GM12878 (cell line): ENCODE measurements around the gene USP47. TPM values are rescaled to one million over a fixed set of nuclear protein-coding genes. Genes with fewer than 3 reads are reported as not detected.

Source experiments
- ATAC-seq: fragments of 200-7000 bp; cut with Tn5 transposase; 3 replicates; pipeline ENCODE4 v1.9.1; 2020; ENCODE audit warnings: mild to moderate bottlenecking, moderate library complexity
- BruUV-seq: library from RNA; stranded (reverse); fragments of 400-500 nt; replicated peaks from 2 replicates; lab custom pipeline; 2021; lab: Mats Ljungman, UMichigan
- CTCF ChIA-PET: fragments of 300-600 bp; sonication (Branson Sonifier 250); formaldehyde crosslinking; extraction: SDS; loops from one replicate; lab custom pipeline; 2021; ENCODE audit warnings: inconsistent platforms; lab: Yijun Ruan, JAX
- POLR2A ChIA-PET: fragments of 350-600 bp; formaldehyde crosslinking; extraction: SDS; loops from one replicate; lab custom pipeline; 2021; ENCODE audit warnings: inconsistent platforms; lab: Charles Lee
- RAD21 ChIA-PET: fragments of 300-600 bp; sonication (Branson Sonifier 250); formaldehyde crosslinking; loops from one replicate; lab custom pipeline; 2023; ENCODE audit warnings: antibody characterized with exemption; ENCODE audit not compliant: unreplicated experiment; lab: Charles Lee
- SMC1A ChIA-PET: fragments of 300-600 bp; sonication (Branson Sonifier 250); formaldehyde crosslinking; loops from one replicate; lab custom pipeline; 2023; ENCODE audit not compliant: unreplicated experiment, uncharacterized antibody; lab: Charles Lee
- DNase-seq: peaks from one replicate; pipeline ENCODE4 v3.0.0-alpha.2; 2011; ENCODE audit warnings: low read depth, low spot score
- FAIRE-seq: peaks from 3 replicates; lab custom pipeline; 2011; peaks lifted over from hg19 to GRCh38; lab: Jason Lieb, UNC
- H2AFZ ChIP-seq: 2 replicates; pipeline ENCODE4 v1.6.0; 2011; ENCODE audit warnings: low read depth, low read length, control low read depth; ENCODE audit not compliant: control insufficient read depth
- H3K27ac ChIP-seq: 2 replicates; pipeline ENCODE4 v1.5.1; 2011; ENCODE audit warnings: control low read depth; ENCODE audit not compliant: control insufficient read depth, insufficient read depth
- H3K27me3 ChIP-seq, 2 experiments: replicated peaks in 1 of 2; 2 replicates each; pipeline versions ENCODE4 v1.6.0 to v1.6.1; 2011; ENCODE audit warnings: low read length in 1 of 2; ENCODE audit not compliant: control insufficient read depth in 2 of 2, insufficient read depth in 2 of 2
- H3K36me3 ChIP-seq, 2 experiments: 2 replicates each; pipeline ENCODE4 v1.5.1; 2011; ENCODE audit warnings: low read length in 1 of 2; ENCODE audit not compliant: control insufficient read depth in 2 of 2, insufficient read depth in 2 of 2
- H3K4me1 ChIP-seq: 2 replicates; pipeline ENCODE4 v1.6.1; 2011; ENCODE audit warnings: mild to moderate bottlenecking, low read length, moderate library complexity, mixed read lengths; ENCODE audit not compliant: control insufficient read depth, insufficient read depth
- H3K4me2 ChIP-seq: 2 replicates; pipeline ENCODE4 v1.6.0; 2011; ENCODE audit warnings: control low read depth; ENCODE audit not compliant: control insufficient read depth, insufficient read depth
- H3K4me3 ChIP-seq: fragments of 200-600 bp; sonication (generic); 2 replicates; pipeline ENCODE4 v1.5.1; 2016
- H3K79me2 ChIP-seq: 2 replicates; pipeline ENCODE4 v1.6.0; 2011; ENCODE audit warnings: low read length; ENCODE audit not compliant: control insufficient read depth, insufficient read depth
- H3K9ac ChIP-seq: 2 replicates; pipeline ENCODE4 v1.8.0; 2011; ENCODE audit warnings: low read length, control low read depth, mixed read lengths; ENCODE audit not compliant: control insufficient read depth, insufficient read depth
- H3K9me3 ChIP-seq: replicated peaks from 3 replicates; pipeline ENCODE4 v1.5.1; 2011; ENCODE audit warnings: mild to moderate bottlenecking, low read length; ENCODE audit not compliant: control insufficient read depth, insufficient read depth
- H4K20me1 ChIP-seq: 2 replicates; pipeline ENCODE4 v1.6.0; 2011; ENCODE audit not compliant: control insufficient read depth, insufficient read depth
- DPF2 ChIP-seq: fragments of 450-650 bp; IDR thresholded peaks from 2 replicates; pipeline ENCODE4 v1.6.1; 2017; ENCODE audit warnings: mild to moderate bottlenecking
- ESRRA ChIP-seq: IDR thresholded peaks from 2 replicates; pipeline ENCODE4 v1.6.1; 2012; ENCODE audit warnings: mild to moderate bottlenecking, low read length, improper control_type of control experiment
- ETV6 ChIP-seq, 2 experiments: fragments of 450-650 bp in 1 of 2; IDR thresholded peaks in 1 of 2; conservative IDR thresholded peaks in 1 of 2; 2 replicates each; pipeline ENCODE4 v1.6.1; 2014; ENCODE audit warnings: antibody characterized with exemption in 1 of 2, borderline replicate concordance in 1 of 2, low read depth in 1 of 2, mild to moderate bottlenecking in 1 of 2, moderate library complexity in 1 of 2
- SPI1 ChIP-seq: IDR thresholded peaks from 2 replicates; pipeline ENCODE4 v1.6.1; 2011; ENCODE audit warnings: low read depth, mild to moderate bottlenecking, low read length, moderate library complexity, borderline replicate concordance; ENCODE audit not compliant: insufficient read depth
- SRF ChIP-seq, 2 experiments: IDR thresholded peaks; 2 replicates each; pipeline ENCODE4 v1.6.1; 2011; ENCODE audit warnings: low read depth in 2 of 2, low read length in 2 of 2, mild to moderate bottlenecking in 1 of 2, moderate library complexity in 1 of 2
- WGBS: methylation state at CpG from one replicate; pipeline ENCODE4 v1.1.6; 2016; ENCODE audit warnings: low lambda C conversion rate; ENCODE audit not compliant: insufficient replicate concordance, insufficient coverage; ENCODE audit errors: missing lambda C conversion rate; 5-methylcytosine and 5-hydroxymethylcytosine counted together
- in situ Hi-C: fragments of 300-500 bp; cut with MboI; formaldehyde crosslinking; loops from 9 replicates; pipeline ENCODE4 v1.14.3; 2018; ENCODE audit warnings: mixed read lengths
- intact Hi-C: fragments of 100-400 bp; cut with micrococcal nuclease; formaldehyde crosslinking; loops from one replicate; pipeline ENCODE4 v1.14.2; 2022; ENCODE audit not compliant: unreplicated experiment
- polyA plus RNA-seq, 11 experiments: library from polyadenylated mRNA; depleted of rRNA in 4 of 11; unstranded in 6 of 11; stranded (reverse) in 5 of 11; fragments of >200 nt; fragmentation: Nextera tagmentation in 4 of 11; fragmentation: Illumina TruSeq in 1 of 11; extraction: Ambion mirVana in 4 of 11; extraction: Trizol in 1 of 11; gene quantifications; 1 replicate in 1 of 11; 2 replicates in 10 of 11; pipeline versions ENCODE4 v1.2.1 to v1.2.3, GENCODE V29; 2011 to 2016; ENCODE audit warnings: inconsistent platforms in 2 of 11, missing spikeins in 2 of 11, low read depth in 1 of 11
- total RNA-seq, 4 experiments: library from RNA; depleted of rRNA in 3 of 4; stranded (reverse); fragments of >200 nt in 3 of 4; fragmentation: Illumina TruSeq in 1 of 4; extraction: Trizol in 1 of 4; gene quantifications; 2 replicates each; pipeline versions ENCODE4 v1.2.1 to v1.2.3, GENCODE V29; 2013 to 2021
- TF ChIP-seq, protein P1 (sequence below): IDR thresholded peaks from 2 replicates; pipeline ENCODE4 v1.6.1; 2011; ENCODE audit warnings: mild to moderate bottlenecking, low read depth, low read length, moderate library complexity; ENCODE audit not compliant: insufficient replicate concordance
- TF ChIP-seq, protein P2 (sequence below): fragments of 450-650 bp; IDR thresholded peaks from 2 replicates; pipeline ENCODE4 v1.6.1; 2017; ENCODE audit warnings: mild to moderate bottlenecking, moderate library complexity
- TF ChIP-seq, protein P3 (sequence below): fragments of 450-650 bp; IDR thresholded peaks from 2 replicates; pipeline ENCODE4 v1.6.1; 2017; ENCODE audit warnings: mild to moderate bottlenecking
- TF ChIP-seq, protein P4 (sequence below): fragments of 450-650 bp; formaldehyde crosslinking; IDR thresholded peaks from 2 replicates; pipeline ENCODE4 v1.4.0; 2022; ENCODE audit warnings: mild to moderate bottlenecking, moderate library complexity
- TF ChIP-seq, protein P5 (sequence below): fragments of 450-650 bp; IDR thresholded peaks from 2 replicates; pipeline ENCODE4 v1.6.1; 2017; ENCODE audit warnings: mild to moderate bottlenecking, low read depth, inconsistent platforms; ENCODE audit not compliant: poor library complexity, severe bottlenecking

The USP47 gene
- total and polyA plus RNA-seq, 10 of the 15 experiments (the other 5 are each of a cell fraction or from before 2014, with no cell fraction given) = 13.9 to 54.0 (median 31.6) TPM

DNA sequence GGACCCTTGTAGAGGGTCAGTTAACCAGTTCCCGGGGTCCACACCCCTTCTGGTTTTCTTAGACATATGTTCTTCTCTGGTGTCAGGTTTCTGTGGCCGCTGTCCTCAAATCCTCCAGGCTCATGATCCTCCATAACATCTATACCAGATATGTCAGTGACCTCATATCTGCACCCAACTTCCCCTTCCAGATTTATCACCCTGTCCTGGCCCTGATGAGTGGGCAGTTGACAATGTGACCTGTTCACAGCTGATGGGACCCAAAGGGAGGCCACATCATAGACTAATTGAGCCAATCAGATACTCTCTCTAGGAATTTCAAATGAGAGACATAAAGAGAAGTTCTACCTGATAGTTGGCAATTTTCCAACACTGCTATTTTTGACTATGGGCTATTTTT, 161.6 kb downstream of the USP47 start:
- CTCF ChIA-PET = no interaction called here
- FAIRE-seq = no peak
- H4K20me1 ChIP-seq = no peaks in the 10 kb centered on the region
- TF ChIP-seq, protein P1, sequence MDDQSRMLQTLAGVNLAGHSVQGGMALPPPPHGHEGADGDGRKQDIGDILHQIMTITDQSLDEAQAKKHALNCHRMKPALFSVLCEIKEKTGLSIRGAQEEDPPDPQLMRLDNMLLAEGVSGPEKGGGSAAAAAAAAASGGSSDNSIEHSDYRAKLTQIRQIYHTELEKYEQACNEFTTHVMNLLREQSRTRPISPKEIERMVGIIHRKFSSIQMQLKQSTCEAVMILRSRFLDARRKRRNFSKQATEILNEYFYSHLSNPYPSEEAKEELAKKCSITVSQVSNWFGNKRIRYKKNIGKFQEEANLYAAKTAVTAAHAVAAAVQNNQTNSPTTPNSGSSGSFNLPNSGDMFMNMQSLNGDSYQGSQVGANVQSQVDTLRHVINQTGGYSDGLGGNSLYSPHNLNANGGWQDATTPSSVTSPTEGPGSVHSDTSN = no peak
- TF ChIP-seq ESRRA (no peak), SRF (IDR thresholded peaks at IDR 0.05; ENCODE audit: low read depth in 2 of 2, low read length in 2 of 2) (no peak), SPI1 (no peak), ETV6 (conservative IDR thresholded peaks at IDR 0.05 in 1 of 2, IDR thresholded peaks at IDR 0.05 in 1 of 2; ENCODE audit: borderline replicate concordance in 1 of 2, low read depth in 1 of 2) (no peak), DPF2 (no peak)
- TF ChIP-seq, protein P2, sequence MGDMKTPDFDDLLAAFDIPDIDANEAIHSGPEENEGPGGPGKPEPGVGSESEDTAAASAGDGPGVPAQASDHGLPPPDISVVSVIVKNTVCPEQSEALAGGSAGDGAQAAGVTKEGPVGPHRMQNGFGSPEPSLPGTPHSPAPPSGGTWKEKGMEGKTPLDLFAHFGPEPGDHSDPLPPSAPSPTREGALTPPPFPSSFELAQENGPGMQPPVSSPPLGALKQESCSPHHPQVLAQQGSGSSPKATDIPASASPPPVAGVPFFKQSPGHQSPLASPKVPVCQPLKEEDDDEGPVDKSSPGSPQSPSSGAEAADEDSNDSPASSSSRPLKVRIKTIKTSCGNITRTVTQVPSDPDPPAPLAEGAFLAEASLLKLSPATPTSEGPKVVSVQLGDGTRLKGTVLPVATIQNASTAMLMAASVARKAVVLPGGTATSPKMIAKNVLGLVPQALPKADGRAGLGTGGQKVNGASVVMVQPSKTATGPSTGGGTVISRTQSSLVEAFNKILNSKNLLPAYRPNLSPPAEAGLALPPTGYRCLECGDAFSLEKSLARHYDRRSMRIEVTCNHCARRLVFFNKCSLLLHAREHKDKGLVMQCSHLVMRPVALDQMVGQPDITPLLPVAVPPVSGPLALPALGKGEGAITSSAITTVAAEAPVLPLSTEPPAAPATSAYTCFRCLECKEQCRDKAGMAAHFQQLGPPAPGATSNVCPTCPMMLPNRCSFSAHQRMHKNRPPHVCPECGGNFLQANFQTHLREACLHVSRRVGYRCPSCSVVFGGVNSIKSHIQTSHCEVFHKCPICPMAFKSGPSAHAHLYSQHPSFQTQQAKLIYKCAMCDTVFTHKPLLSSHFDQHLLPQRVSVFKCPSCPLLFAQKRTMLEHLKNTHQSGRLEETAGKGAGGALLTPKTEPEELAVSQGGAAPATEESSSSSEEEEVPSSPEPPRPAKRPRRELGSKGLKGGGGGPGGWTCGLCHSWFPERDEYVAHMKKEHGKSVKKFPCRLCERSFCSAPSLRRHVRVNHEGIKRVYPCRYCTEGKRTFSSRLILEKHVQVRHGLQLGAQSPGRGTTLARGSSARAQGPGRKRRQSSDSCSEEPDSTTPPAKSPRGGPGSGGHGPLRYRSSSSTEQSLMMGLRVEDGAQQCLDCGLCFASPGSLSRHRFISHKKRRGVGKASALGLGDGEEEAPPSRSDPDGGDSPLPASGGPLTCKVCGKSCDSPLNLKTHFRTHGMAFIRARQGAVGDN = no peak
- TF ChIP-seq, protein P3, sequence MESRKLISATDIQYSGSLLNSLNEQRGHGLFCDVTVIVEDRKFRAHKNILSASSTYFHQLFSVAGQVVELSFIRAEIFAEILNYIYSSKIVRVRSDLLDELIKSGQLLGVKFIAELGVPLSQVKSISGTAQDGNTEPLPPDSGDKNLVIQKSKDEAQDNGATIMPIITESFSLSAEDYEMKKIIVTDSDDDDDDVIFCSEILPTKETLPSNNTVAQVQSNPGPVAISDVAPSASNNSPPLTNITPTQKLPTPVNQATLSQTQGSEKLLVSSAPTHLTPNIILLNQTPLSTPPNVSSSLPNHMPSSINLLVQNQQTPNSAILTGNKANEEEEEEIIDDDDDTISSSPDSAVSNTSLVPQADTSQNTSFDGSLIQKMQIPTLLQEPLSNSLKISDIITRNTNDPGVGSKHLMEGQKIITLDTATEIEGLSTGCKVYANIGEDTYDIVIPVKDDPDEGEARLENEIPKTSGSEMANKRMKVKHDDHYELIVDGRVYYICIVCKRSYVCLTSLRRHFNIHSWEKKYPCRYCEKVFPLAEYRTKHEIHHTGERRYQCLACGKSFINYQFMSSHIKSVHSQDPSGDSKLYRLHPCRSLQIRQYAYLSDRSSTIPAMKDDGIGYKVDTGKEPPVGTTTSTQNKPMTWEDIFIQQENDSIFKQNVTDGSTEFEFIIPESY = no peak
- TF ChIP-seq, protein P4, sequence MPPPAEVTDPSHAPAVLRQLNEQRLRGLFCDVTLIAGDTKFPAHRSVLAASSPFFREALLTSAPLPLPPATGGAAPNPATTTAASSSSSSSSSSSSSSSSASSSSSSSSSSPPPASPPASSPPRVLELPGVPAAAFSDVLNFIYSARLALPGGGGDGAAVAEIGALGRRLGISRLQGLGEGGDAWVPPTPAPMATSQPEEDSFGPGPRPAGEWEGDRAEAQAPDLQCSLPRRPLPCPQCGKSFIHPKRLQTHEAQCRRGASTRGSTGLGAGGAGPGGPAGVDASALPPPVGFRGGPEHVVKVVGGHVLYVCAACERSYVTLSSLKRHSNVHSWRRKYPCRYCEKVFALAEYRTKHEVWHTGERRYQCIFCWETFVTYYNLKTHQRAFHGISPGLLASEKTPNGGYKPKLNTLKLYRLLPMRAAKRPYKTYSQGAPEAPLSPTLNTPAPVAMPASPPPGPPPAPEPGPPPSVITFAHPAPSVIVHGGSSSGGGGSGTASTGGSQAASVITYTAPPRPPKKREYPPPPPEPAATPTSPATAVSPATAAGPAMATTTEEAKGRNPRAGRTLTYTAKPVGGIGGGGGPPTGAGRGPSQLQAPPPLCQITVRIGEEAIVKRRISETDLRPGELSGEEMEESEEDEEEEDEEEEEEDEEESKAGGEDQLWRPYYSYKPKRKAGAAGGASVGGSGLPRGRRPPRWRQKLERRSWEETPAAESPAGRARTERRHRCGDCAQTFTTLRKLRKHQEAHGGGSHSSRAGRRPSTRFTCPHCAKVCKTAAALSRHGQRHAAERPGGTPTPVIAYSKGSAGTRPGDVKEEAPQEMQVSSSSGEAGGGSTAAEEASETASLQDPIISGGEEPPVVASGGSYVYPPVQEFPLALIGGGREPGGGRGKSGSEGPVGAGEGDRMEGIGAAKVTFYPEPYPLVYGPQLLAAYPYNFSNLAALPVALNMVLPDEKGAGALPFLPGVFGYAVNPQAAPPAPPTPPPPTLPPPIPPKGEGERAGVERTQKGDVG (CRISPR knock-in tag) = no peak
- TF ChIP-seq, protein P5, sequence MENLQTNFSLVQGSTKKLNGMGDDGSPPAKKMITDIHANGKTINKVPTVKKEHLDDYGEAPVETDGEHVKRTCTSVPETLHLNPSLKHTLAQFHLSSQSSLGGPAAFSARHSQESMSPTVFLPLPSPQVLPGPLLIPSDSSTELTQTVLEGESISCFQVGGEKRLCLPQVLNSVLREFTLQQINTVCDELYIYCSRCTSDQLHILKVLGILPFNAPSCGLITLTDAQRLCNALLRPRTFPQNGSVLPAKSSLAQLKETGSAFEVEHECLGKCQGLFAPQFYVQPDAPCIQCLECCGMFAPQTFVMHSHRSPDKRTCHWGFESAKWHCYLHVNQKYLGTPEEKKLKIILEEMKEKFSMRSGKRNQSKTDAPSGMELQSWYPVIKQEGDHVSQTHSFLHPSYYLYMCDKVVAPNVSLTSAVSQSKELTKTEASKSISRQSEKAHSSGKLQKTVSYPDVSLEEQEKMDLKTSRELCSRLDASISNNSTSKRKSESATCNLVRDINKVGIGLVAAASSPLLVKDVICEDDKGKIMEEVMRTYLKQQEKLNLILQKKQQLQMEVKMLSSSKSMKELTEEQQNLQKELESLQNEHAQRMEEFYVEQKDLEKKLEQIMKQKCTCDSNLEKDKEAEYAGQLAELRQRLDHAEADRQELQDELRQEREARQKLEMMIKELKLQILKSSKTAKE = no peak

More for the DNA sequence above, 161.6 kb downstream of the USP47 start:
- WGBS = 0% methylated on average over 2 of the region's 2 CpGs
- no peak for DNase-seq
- ChIA-PET SMC1A (no interaction called here), RAD21 (no interaction called here), POLR2A (no interaction called here)
- H3K36me3 ChIP-seq = no peaks in the 10 kb centered on the region
- intact Hi-C loops (no loop called here), in situ Hi-C loops (no loop called here)
- H2AFZ ChIP-seq = no peak overlapping the region
- no TSS peak for BruUV-seq
- no peaks in the 10 kb centered on the region for H3K79me2 ChIP-seq
- H3K4me2 ChIP-seq = no peak overlapping the region
- no peak overlapping the region for H3K9ac ChIP-seq
- H3K4me3 ChIP-seq = no peak overlapping the region
- no peaks in the 10 kb centered on the region for H3K4me1 ChIP-seq
- H3K27me3 ChIP-seq = peaks cover 0 to 6% of the 10 kb centered on the region in 2 experiments
- no peak for ATAC-seq
- H3K27ac ChIP-seq = no peak overlapping the region
- H3K9me3 ChIP-seq = no peaks in the 10 kb centered on the region
